SU-DHL-6 (cell line): ENCODE measurements around the gene MITF.

Experiments
- H2AFZ ChIP-seq: fragments of 200-600 bp; sonication (generic); 2 replicates; pipeline ENCODE4 v1.6.1; 2014; ENCODE audit warnings: low read depth, mild to moderate bottlenecking, moderate library complexity, mixed read lengths, antibody characterized with exemption, low read length; ENCODE audit not compliant: severe bottlenecking
- H3F3A ChIP-seq: fragments of 200-600 bp; shearing (Covaris generic); 2 replicates; pipeline ENCODE4 v1.6.0; 2016; ENCODE audit warnings: antibody characterized with exemption, mild to moderate bottlenecking; ENCODE audit not compliant: insufficient read depth
- H3K27ac ChIP-seq: fragments of 200-600 bp; sonication (generic); 2 replicates; pipeline ENCODE4 v1.5.1; 2016; ENCODE audit warnings: low read depth, mild to moderate bottlenecking, low read length, moderate library complexity, mixed read lengths
- H3K27me3 ChIP-seq: fragments of 200-600 bp; sonication (generic), shearing (Covaris generic); 2 replicates; pipeline ENCODE4 v1.6.0; 2014; ENCODE audit warnings: mild to moderate bottlenecking, low read length
- H3K36me3 ChIP-seq: fragments of 200-600 bp; sonication (generic); 2 replicates; pipeline ENCODE4 v1.6.1; 2014; ENCODE audit warnings: mild to moderate bottlenecking, low read length, mixed read lengths
- H3K4me2 ChIP-seq: fragments of 300-600, 200-600 bp; shearing (Covaris generic), sonication (generic); 2 replicates; pipeline ENCODE4 v1.6.0; 2014; ENCODE audit warnings: low read length, low read depth, mild to moderate bottlenecking; ENCODE audit not compliant: poor library complexity, severe bottlenecking
- H3K4me3 ChIP-seq: fragments of 200-600 bp; sonication (generic); 2 replicates; pipeline ENCODE4 v1.5.1; 2014; ENCODE audit warnings: antibody characterized with exemption, low read length, mild to moderate bottlenecking, mixed read lengths; ENCODE audit not compliant: insufficient read depth, poor library complexity, severe bottlenecking
- H3K79me2 ChIP-seq: fragments of 200-600 bp; sonication (generic); 2 replicates; pipeline ENCODE4 v1.6.1; 2014; ENCODE audit warnings: mild to moderate bottlenecking, low read length, moderate library complexity; ENCODE audit not compliant: insufficient read depth
- H3K9ac ChIP-seq: fragments of 200-600 bp; sonication (generic); 2 replicates; pipeline ENCODE4 v1.7.0; 2014; ENCODE audit warnings: mild to moderate bottlenecking, low read length
- H3K9me2 ChIP-seq: fragments of 200-600 bp; sonication (generic); replicated peaks from 2 replicates; pipeline ENCODE4 v1.6.1; 2014; ENCODE audit warnings: low read length; ENCODE audit not compliant: insufficient read depth
- H3K9me3 ChIP-seq: fragments of 200-600 bp; sonication (generic); 2 replicates; pipeline ENCODE4 v1.6.1; 2014; ENCODE audit warnings: low read length, mixed read lengths; ENCODE audit not compliant: insufficient read depth
- H4K20me1 ChIP-seq: fragments of 200-600 bp; sonication (generic); 2 replicates; pipeline ENCODE4 v1.6.1; 2014; ENCODE audit warnings: low read depth, mild to moderate bottlenecking, antibody characterized with exemption, low read length, moderate library complexity, mixed read lengths
- EZH2phosphoT487 ChIP-seq: fragments of 200-600 bp; sonication (generic), shearing (Covaris generic); conservative IDR thresholded peaks from 2 replicates; pipeline ENCODE4 v1.6.1; 2018; ENCODE audit warnings: mild to moderate bottlenecking, antibody characterized with exemption, low read length, moderate library complexity, mixed read lengths
- TF ChIP-seq, protein P1 (sequence below): fragments of 200-600 bp; sonication (generic); IDR thresholded peaks from one replicate; pipeline ENCODE4 v1.5.1; 2017; ENCODE audit warnings: antibody characterized with exemption, mild to moderate bottlenecking, low read length, moderate library complexity; ENCODE audit not compliant: insufficient read depth, poor library complexity, severe bottlenecking

Gene MITF

DNA sequence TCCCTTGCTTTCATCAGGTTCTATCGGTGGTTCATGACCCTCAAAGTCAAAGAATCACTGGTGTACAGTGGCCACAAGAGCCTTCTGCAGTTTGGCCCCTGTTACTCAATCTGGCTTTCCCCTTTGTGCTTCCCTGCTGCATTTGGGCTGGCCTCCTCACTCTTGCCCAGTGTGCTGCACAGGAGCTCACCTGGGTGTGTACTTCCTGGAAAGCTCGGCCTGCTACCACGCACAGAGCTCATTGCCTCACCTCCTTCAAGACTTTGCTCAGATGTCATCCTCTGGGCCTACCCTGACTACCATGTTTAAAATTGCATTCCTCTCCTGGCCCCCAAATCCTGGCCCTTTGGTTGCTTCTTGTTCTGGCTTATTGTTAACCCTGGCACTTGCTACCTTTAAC is 90.9 kb downstream of the MITF start:
- TF ChIP-seq, protein P1, sequence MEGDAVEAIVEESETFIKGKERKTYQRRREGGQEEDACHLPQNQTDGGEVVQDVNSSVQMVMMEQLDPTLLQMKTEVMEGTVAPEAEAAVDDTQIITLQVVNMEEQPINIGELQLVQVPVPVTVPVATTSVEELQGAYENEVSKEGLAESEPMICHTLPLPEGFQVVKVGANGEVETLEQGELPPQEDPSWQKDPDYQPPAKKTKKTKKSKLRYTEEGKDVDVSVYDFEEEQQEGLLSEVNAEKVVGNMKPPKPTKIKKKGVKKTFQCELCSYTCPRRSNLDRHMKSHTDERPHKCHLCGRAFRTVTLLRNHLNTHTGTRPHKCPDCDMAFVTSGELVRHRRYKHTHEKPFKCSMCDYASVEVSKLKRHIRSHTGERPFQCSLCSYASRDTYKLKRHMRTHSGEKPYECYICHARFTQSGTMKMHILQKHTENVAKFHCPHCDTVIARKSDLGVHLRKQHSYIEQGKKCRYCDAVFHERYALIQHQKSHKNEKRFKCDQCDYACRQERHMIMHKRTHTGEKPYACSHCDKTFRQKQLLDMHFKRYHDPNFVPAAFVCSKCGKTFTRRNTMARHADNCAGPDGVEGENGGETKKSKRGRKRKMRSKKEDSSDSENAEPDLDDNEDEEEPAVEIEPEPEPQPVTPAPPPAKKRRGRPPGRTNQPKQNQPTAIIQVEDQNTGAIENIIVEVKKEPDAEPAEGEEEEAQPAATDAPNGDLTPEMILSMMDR: no peak
- TF ChIP-seq EZH2phosphoT487: no peak
- no peak overlapping the region for H3K4me2 ChIP-seq
- H3K9ac ChIP-seq: no peak overlapping the region
- no peak overlapping the region for H3K4me3 ChIP-seq
- no peak overlapping the region for H3K27ac ChIP-seq
- H3K9me2 ChIP-seq: no peaks in the 10 kb centered on the region
- H3K36me3 ChIP-seq: no peaks in the 10 kb centered on the region
- H4K20me1 ChIP-seq: no peaks in the 10 kb centered on the region
- H3K9me3 ChIP-seq: no peaks in the 10 kb centered on the region
- H3K27me3 ChIP-seq: no peaks in the 10 kb centered on the region
- H2AFZ ChIP-seq: no peak overlapping the region
- no peaks in the 10 kb centered on the region for H3F3A ChIP-seq
- H3K79me2 ChIP-seq: no peaks in the 10 kb centered on the region

DNA sequence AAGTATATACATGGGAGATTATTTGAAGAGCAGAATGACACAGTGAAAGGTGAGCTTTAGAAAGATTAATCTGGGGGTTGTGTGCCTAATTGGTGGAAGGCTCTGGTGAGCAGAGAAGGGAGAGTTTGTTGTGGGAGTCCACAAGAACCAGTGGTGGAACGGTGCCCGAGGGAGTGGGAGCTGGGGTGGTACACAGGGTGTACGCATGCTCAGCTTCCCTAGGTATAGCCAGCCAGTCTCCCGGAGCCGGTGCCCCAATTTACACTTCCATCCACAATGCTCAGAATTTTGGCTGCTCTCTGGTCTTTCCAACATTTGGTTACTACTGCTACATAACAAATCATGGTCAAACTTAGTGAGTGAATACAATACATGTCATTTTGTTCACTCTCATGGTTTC is 92.5 kb downstream of the MITF start:
- no peaks in the 10 kb centered on the region for H3K9me3 ChIP-seq
- no peak overlapping the region for H3K27ac ChIP-seq
- H3F3A ChIP-seq: no peaks in the 10 kb centered on the region
- no peak overlapping the region for H2AFZ ChIP-seq
- no peaks in the 10 kb centered on the region for H4K20me1 ChIP-seq
- no peak overlapping the region for H3K4me2 ChIP-seq
- no peaks in the 10 kb centered on the region for H3K9me2 ChIP-seq
- H3K36me3 ChIP-seq: no peaks in the 10 kb centered on the region
- H3K79me2 ChIP-seq: no peaks in the 10 kb centered on the region
- H3K27me3 ChIP-seq: no peaks in the 10 kb centered on the region
- no peak overlapping the region for H3K9ac ChIP-seq
- no peak overlapping the region for H3K4me3 ChIP-seq
- TF ChIP-seq, protein P1: no peak
- TF ChIP-seq EZH2phosphoT487: no peak

DNA sequence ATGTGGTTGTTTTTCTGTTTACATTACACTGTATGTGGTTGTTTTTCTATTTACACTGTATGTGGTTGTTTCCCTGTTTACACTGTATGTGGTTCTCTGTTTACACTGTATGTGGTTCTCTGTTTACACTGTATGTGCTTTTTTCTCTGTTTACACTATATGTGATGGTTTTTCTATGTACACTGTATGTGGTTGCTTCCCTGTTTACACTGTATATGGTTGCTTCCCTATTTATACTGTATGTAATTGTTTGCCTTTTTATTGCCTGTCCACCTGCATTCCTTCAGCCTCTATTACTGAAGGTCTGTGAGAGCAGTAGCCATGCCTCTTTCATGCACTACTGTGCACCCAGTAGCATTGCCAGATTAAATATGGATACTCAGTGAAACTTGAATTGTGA is 94.3 kb downstream of the MITF start:
- Histone ChIP-seq H3F3A (no peaks in the 10 kb centered on the region), H3K9me2 (no peaks in the 10 kb centered on the region), H4K20me1 (no peaks in the 10 kb centered on the region), H3K9me3 (no peaks in the 10 kb centered on the region), H2AFZ (no peak overlapping the region), H3K4me3 (no peak overlapping the region), H3K4me2 (no peak overlapping the region), H3K79me2 (no peaks in the 10 kb centered on the region), H3K9ac (no peak overlapping the region), H3K27ac (no peak overlapping the region), H3K27me3 (no peaks in the 10 kb centered on the region), H3K36me3 (no peaks in the 10 kb centered on the region)
- no peak for TF ChIP-seq EZH2phosphoT487
- TF ChIP-seq, protein P1: no peak
